Ectodermal cell (in vitro differentiated cells): ENCODE results near the gene PCCA.
A peak's percentile ranks its signal among the peaks of the same experiment; 100 is the strongest.
"Not testable (repeated sequence)": the region's sequence is repeated elsewhere in the genome, so short reads cannot be mapped to it uniquely, and the experiment has no call there.

Source experiments
- H3K27ac ChIP-seq: 2 replicates; pipeline ENCODE4 v1.7.0; 2013; ENCODE audit warnings: mild to moderate bottlenecking, low read depth, low read length; ENCODE audit not compliant: insufficient read depth, poor library complexity, severe bottlenecking
- H3K27me3 ChIP-seq: 2 replicates; pipeline ENCODE4 v1.7.0; 2013; ENCODE audit warnings: mild to moderate bottlenecking, low read length; ENCODE audit not compliant: insufficient read depth, control insufficient read depth, poor library complexity, severe bottlenecking
- H3K36me3 ChIP-seq: one replicate; pipeline ENCODE4 v1.7.0; 2013; ENCODE audit warnings: low read length; ENCODE audit not compliant: control insufficient read depth, insufficient read depth
- H3K4me1 ChIP-seq: one replicate; pipeline ENCODE4 v1.7.0; 2013; ENCODE audit warnings: low read length; ENCODE audit not compliant: control insufficient read depth, insufficient read depth
- H3K4me3 ChIP-seq: 2 replicates; pipeline ENCODE4 v1.7.0; 2013; ENCODE audit warnings: low read depth, low read length, control low read depth; ENCODE audit not compliant: insufficient read depth
- H3K9me3 ChIP-seq: 2 replicates; pipeline ENCODE4 v1.7.0; 2013; ENCODE audit warnings: mild to moderate bottlenecking, low read length, moderate library complexity; ENCODE audit not compliant: control insufficient read depth
- WGBS, 2 experiments: methylation state at CpG; one replicate each; pipeline ENCODE4 v1.1.7; 2013; ENCODE audit warnings: missing lambda C conversion rate in 2 of 2; 5-methylcytosine and 5-hydroxymethylcytosine counted together

Gene PCCA

DNA sequence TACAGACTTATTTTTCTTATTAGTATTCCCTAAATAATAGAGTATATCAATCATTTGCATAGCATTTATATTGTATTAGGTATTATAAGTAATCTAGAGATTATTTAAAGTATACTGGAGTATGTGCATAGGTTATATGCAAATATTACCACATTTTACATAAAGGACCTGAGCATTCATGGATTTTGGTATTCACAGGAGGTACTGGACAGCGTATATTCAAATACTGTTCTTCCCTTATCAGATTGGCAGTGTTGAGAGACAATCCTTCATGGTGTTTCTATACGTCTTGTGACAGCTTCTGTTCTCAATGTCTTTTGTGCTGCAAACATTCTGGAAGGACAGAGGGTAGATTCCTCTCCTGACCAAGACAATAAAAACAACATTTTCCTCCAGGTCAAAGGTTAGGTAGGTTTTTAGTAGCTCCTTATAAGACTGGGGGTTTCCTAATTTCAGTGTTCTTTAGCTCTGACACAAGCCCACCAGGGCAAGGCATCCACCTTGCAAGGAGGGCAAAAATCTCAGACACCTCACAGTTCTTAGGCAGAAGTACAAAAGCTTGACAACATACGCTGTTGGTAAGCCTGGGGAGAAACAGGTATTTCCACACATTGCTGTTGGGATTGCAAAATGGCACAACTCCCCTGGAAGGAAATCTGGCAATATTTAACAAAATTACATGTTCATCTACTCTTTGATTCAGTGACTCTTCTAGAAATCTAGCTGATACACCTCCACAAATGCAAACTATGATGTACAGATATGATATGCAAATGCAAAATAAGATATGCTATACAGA lies 20.6 kb upstream of the PCCA start:
- Histone ChIP-seq H3K36me3 (no peaks in the 10 kb centered on the region), H3K4me3 (no peak overlapping the region), H3K9me3 (no peaks in the 10 kb centered on the region), H3K27ac (no peak overlapping the region), H3K4me1 (peaks cover 16% of the 10 kb centered on the region), H3K27me3 (no peaks in the 10 kb centered on the region)
- 53 to 84% methylated on average over 3 of the region's 3 CpGs for WGBS, 2 experiments

DNA sequence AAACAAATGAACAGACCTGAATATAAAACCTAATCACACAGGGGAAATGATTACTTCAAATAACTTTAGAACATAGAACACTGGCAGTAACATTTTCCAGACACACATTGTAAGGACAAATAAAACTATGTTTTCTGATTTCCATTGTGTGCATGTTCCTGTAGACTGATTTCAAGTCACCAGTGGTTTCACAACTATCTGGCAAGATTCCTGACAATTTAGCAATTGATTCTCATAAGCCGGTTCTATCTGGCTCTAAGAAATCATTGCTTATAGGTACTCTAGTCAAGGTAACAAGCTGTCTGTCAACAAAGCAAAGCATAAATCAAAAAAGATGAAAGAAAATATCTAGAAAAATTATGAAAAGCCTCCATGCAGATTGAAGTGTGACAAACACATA lies 19.6 kb upstream of the PCCA start:
- 93 to 100% methylated on average over 1 of the region's 1 CpG for WGBS, 2 experiments

DNA sequence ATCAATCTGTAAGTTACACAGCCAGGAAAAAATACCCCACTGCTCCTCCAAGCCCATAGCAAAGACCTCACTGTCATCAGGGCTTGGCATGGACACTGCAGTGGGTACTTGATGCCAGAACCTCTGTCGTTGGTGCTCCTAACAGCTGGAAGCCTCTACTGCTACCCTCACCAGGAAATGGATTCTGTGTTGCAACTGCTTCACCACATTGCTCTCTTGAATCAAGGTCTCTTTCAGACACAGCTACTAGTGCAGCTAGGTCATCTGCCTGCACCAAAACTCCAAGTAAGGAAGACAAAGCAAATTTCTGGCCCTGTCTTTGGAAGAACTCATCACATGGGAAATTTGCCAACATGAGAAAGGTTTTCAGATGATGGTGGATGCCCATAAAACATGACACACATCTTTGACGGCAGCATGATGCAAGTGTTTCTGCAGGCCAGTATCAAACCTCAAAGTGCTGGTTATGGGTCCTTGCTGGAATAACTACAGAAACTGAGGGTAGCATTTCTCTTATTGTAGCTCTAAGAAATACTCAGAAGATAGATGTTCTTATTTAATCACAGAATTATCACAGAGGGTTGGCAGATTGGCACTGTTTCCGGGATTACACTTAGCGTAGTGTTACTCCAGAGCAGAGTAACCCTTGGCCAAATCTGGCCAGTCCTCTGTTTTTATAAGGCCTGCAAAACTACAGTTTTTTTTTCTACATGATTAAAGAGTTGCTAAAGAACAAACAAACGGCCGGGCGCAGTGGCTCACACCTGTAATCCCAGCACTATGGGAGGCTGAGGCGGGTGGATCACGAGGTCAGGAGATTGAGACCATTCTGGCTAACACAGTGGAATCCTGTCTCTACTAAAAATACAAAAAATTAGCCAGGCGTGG lies 12.9 kb upstream of the PCCA start:
- Histone ChIP-seq H3K27me3 (no peaks in the 10 kb centered on the region), H3K36me3 (no peaks in the 10 kb centered on the region), H3K4me1 (no peaks in the 10 kb centered on the region), H3K9me3 (no peaks in the 10 kb centered on the region), H3K27ac (no peak overlapping the region), H3K4me3 (no peak overlapping the region)
- WGBS, 2 experiments: 81 to 86% methylated on average over 10 of the region's 10 CpGs

More for the DNA sequence above, 19.6 kb upstream of the PCCA start:
- Histone ChIP-seq H3K9me3 (no peaks in the 10 kb centered on the region), H3K27ac (no peak overlapping the region), H3K4me3 (no peak overlapping the region), H3K4me1 (peaks cover 9% of the 10 kb centered on the region), H3K27me3 (no peaks in the 10 kb centered on the region), H3K36me3 (no peaks in the 10 kb centered on the region)

DNA sequence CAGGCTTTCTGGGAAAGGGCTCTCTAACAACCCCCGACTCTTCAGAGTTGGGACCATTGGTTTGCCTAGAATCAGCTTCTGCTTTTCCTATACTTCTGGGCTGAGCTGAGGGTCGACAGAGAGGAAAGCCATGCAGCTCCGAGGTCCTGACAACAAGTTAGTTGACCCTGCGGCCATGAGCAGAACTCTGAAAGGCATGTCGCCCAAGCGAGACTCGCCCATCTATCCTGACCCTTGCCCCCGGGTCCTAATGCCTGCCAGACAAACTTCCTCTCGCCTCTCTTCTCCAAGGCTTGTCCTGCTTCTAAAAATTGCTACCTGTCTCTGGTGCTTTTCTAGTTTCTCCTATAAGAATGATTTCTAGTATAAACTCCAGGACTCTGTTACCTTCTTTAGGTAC lies 9.9 kb upstream of the PCCA start:
- H3K4me3 ChIP-seq, H3K9me3 ChIP-seq, H3K4me1 ChIP-seq, H3K36me3 ChIP-seq, H3K27me3 ChIP-seq, H3K27ac ChIP-seq: not testable (repeated sequence)
- 73 to 81% methylated on average over 9 of the region's 9 CpGs for WGBS, 2 experiments

DNA sequence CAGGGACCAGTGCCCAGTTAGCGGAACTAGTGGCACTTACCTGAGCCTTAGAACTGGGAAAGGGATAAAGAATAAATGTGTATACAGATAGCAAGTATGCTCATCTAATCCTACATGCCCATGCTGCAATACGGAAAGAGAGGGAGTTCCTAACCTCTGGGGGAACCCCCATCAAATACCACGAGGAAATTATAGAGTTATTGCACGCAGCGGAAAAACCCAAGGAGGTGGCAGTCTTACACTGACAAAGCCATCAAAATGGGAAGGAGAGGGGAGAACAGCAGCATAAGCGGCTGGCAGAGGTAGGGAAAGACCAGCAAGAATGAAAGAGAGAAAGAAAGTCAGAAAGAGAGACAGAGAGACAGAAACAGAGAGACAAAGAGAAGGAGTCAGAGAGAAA lies 5.5 kb upstream of the PCCA start:
- not testable (repeated sequence) for H3K9me3 ChIP-seq, H3K4me3 ChIP-seq, H3K4me1 ChIP-seq, H3K27ac ChIP-seq, H3K27me3 ChIP-seq, H3K36me3 ChIP-seq
- WGBS, 2 experiments: 94 to 96% methylated on average over 5 to 6 of the region's 6 CpGs

DNA sequence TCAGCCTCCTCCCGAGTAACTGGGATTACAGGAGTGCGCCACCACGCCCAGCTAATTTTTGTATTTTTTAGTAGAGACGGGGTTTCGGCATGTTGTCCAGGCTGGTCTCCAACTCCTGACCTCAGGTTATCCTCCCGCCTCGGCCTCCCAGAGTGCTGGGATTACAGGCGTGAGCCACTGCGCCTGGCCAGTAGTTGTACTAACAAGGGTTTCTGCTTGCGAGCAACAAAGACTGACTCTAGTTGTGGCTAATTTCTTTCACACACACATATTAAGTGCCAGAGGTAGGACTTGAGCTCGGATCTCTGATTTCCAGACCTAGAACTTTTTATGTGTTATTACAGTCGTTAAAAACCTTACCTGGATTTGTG lies 635 bp upstream of the PCCA start:
- Histone ChIP-seq H3K36me3 (no peaks in the 10 kb centered on the region), H3K27me3 (no peaks in the 10 kb centered on the region), H3K4me1 (peaks cover 7% of the 10 kb centered on the region), H3K27ac (peak overlapping the region; percentile 38), H3K4me3 (peak overlapping the region; percentile 70), H3K9me3 (no peaks in the 10 kb centered on the region)
- WGBS, 2 experiments: 36 to 38% methylated on average over 12 of the region's 12 CpGs

DNA sequence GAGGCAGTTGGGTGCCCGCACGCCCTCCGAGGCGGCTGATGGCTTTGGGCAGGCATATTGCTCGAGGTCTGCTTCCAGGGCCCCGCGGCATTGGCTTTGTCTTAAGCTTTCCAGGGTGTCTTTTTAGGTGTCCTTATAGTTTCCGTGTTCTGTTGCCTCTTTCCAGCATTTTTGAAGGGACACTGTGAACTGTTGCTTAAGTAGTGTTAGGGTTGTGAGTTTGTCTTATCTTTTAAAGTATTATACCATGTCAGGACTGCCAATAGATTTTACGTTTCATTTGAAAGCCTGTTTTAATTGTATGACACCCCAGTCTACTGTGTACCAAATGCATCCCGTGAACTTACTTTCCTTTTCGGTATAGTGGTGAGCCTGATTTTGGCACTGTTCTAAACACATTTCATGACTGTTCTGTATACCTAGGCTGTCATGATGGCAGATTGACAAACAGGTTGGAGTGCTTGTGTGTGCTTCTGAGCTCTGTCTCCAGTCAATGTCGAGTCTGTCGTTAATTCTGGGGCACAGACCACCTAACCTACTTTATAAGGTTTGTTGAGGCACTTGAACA lies 656 bp downstream of the PCCA start:
- Histone ChIP-seq H3K4me3 (peak overlapping the region; percentile 70), H3K36me3 (no peaks in the 10 kb centered on the region), H3K9me3 (no peaks in the 10 kb centered on the region), H3K4me1 (peaks cover 7% of the 10 kb centered on the region), H3K27ac (peak overlapping the region; percentile 61), H3K27me3 (no peaks in the 10 kb centered on the region)
- 3% methylated on average over 13 of the region's 13 CpGs for WGBS, 2 experiments

DNA sequence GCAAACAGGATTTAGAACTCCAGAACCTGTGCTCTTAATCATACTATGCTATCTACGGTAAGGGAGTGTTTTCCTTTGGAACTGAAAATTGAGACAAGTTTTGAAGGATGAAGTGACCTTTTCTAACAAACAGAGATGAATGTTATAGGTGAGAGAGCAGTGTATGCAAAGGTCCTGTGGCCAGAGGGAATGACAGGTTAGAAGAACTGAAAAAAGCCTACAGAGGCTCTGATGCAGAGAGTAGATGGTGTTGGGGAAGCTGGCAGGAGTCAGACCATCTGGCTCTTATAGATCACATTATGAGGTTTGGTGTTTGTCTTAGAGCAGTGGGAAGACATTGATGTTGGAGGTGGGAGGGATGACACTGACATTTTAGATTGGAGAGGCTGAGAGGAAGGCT lies 2.0 kb downstream of the PCCA start:
- 88 to 94% methylated on average over 1 of the region's 1 CpG for WGBS, 2 experiments

DNA sequence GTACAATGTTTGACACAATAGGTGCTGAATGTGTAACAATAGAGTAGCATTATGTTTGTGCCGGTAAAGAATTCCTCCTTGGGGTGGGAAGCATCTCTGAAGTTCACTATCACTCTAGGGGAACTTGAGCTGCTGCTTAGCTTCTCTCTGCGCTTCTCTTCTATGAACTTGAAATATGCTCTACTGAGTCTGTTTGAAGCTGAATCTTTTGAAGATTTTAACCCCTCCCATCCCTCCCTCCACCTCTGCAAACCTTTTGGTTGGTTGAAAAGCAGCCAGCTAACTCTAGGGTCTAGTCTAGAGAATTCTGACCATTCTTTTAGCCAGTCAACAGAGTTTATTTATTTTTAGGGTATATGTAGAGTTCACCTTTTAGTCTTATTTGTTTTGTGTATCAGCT lies 2.5 kb downstream of the PCCA start:
- H3K36me3 ChIP-seq: no peaks in the 10 kb centered on the region
- H3K4me3 ChIP-seq: no peak overlapping the region
- H3K27ac ChIP-seq: no peak overlapping the region
- no peaks in the 10 kb centered on the region for H3K9me3 ChIP-seq
- peaks cover 7% of the 10 kb centered on the region for H3K4me1 ChIP-seq
- no peaks in the 10 kb centered on the region for H3K27me3 ChIP-seq
- 93 to 97% methylated on average over 2 of the region's 2 CpGs for WGBS, 2 experiments

More for the DNA sequence above, 2.0 kb downstream of the PCCA start:
- peaks cover 7% of the 10 kb centered on the region for H3K4me1 ChIP-seq
- H3K27ac ChIP-seq: no peak overlapping the region
- no peak overlapping the region for H3K4me3 ChIP-seq
- no peaks in the 10 kb centered on the region for H3K9me3 ChIP-seq
- H3K36me3 ChIP-seq: no peaks in the 10 kb centered on the region
- H3K27me3 ChIP-seq: no peaks in the 10 kb centered on the region

DNA sequence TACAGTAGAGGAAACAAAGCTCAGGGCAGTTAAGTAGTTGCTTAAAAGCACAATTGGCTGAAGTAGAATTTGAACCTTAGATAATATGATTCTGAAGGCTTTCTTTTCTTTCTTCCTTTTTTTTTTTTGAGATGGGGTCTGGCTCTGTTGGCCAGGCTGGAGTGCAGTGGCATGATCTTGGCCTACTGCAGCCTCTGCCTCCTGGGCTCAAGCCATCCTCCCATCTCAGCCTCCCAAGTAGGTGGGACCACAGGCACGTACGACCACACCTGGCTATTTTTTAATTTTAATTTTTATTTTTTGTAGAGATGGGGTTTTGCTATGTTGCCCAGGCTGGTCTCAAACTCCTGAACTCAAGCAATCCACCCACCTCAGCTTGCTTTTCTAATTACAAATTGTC lies 3.4 kb downstream of the PCCA start:
- H3K4me1 ChIP-seq, H3K27me3 ChIP-seq, H3K36me3 ChIP-seq, H3K27ac ChIP-seq, H3K9me3 ChIP-seq, H3K4me3 ChIP-seq: not testable (repeated sequence)
- WGBS, 2 experiments: 80 to 100% methylated on average over 2 of the region's 2 CpGs
